Lower leg skin (tissue), 3 donors: ENCODE measurements around the gene DHRS2.
"Not testable (repeated sequence)": the region's sequence is repeated elsewhere in the genome, so short reads cannot be mapped to it uniquely, and the experiment has no call there.

Experiments
- POLR2A ChIP-seq, 2 donors: fragments of 450-650 bp; IDR thresholded peaks; one replicate each; pipeline ENCODE4 v1.6.1; 2016 to 2017; ENCODE audit warnings: antibody characterized with exemption in 2 of 2, mild to moderate bottlenecking in 1 of 2, moderate library complexity in 1 of 2
- TF ChIP-seq, protein P1 (sequence below), 3 donors: fragments of 450-650 bp; IDR thresholded peaks; one replicate each; pipeline ENCODE4 v1.5.1; 2016; ENCODE audit warnings: antibody characterized with exemption in 3 of 3, mild to moderate bottlenecking in 3 of 3, moderate library complexity in 2 of 3

GRCh38 chr14:23634698-23635412 lies 1.3 kb upstream of the DHRS2 start:
- TF ChIP-seq, protein P1, sequence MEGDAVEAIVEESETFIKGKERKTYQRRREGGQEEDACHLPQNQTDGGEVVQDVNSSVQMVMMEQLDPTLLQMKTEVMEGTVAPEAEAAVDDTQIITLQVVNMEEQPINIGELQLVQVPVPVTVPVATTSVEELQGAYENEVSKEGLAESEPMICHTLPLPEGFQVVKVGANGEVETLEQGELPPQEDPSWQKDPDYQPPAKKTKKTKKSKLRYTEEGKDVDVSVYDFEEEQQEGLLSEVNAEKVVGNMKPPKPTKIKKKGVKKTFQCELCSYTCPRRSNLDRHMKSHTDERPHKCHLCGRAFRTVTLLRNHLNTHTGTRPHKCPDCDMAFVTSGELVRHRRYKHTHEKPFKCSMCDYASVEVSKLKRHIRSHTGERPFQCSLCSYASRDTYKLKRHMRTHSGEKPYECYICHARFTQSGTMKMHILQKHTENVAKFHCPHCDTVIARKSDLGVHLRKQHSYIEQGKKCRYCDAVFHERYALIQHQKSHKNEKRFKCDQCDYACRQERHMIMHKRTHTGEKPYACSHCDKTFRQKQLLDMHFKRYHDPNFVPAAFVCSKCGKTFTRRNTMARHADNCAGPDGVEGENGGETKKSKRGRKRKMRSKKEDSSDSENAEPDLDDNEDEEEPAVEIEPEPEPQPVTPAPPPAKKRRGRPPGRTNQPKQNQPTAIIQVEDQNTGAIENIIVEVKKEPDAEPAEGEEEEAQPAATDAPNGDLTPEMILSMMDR (IDR thresholded peaks at IDR 0.05) = not testable (repeated sequence)
- TF ChIP-seq POLR2A (IDR thresholded peaks at IDR 0.05) = not testable (repeated sequence)
